ENCODE results near the gene CBR3. TPM values are rescaled to one million over a fixed set of nuclear protein-coding genes. Genes with fewer than 3 reads are reported as not detected.
A peak's percentile ranks its signal among the peaks of the same experiment; 100 is the strongest.
"Not testable (repeated sequence)": the region's sequence is repeated elsewhere in the genome, so short reads cannot be mapped to it uniquely, and the experiment has no call there.

Gene CBR3
- total RNA-seq, result 1 to 10 TPM; 9.5 to 9.7 TPM

DNA sequence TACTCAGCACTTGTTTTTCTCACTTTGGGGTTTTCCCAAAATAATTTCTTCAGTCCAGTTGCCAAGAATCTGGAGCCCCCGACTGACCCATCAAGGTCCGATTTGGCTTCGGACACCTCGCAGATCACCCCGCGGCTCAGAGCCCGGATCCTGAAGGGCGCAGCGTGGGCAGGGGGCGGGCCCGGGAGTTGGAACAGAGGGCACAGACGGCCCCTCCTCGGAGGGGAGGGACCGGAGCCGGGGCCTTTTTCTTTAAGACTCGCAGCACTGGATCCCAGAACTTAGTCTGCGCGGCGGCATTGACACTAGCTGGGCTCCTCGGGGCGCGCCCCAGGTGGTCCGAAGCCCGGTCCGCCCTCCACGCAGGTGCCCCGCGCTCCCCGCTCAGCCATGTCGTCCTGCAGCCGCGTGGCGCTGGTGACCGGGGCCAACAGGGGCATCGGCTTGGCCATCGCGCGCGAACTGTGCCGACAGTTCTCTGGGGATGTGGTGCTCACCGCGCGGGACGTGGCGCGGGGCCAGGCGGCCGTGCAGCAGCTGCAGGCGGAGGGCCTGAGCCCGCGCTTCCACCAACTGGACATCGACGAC, at the start of gene CBR3:
Gene CBR3, plus strand, starts transcription at position 277 of the 588 bp plus-strand sequence. Its CDS starts 114 bp downstream, at position 391.
- H3K27ac Mint-ChIP-seq, result peak within 1 kb of the TSS; percentile 83
- H3K4me1 Mint-ChIP-seq, result peaks cover 17% of the 10 kb centered on the region
- H3K4me3 Mint-ChIP-seq, result peak within 1 kb of the TSS; percentile 87
- H3K36me3 Mint-ChIP-seq, result peaks cover 2% of the 10 kb centered on the region
- H3K9me3 Mint-ChIP-seq, result no peaks in the 10 kb centered on the region
- H3K27me3 Mint-ChIP-seq, result peaks cover 12% of the 10 kb centered on the region
- peak; percentile 64 for DNase-seq

GRCh38 chr21:36087362-36088138, 47.3 kb upstream of the CBR3 start:
- H3K27me3 Mint-ChIP-seq, result no peaks in the 10 kb centered on the region
- no peaks in the 10 kb centered on the region for H3K9me3 Mint-ChIP-seq
- no peak for DNase-seq
- H3K36me3 Mint-ChIP-seq, result no peaks in the 10 kb centered on the region
- H3K27ac Mint-ChIP-seq, result no peak overlapping the region
- H3K4me3 Mint-ChIP-seq, result no peak overlapping the region
- peaks cover 1% of the 10 kb centered on the region for H3K4me1 Mint-ChIP-seq

DNA sequence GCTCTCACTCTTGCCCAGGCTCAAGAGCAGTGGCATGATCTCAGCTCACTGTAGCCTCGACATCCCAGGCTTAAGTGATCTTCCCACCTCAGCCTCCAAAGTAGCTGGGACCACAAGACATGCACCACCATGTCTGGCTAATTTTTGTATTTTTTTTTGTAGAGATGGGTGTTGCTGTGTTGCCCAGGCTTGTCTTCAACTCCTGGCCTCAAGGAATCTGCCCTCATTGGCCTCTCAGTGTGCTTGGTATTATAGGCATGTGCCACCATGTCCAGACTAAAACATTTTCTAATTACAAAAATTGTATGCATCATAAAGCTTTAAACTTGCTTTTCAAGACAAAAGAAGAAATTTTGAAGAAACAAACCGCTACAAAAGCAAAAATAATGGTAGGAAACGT, 44.9 kb upstream of the CBR3 start:
- Mint-ChIP-seq H3K36me3 (peaks cover 7% of the 10 kb centered on the region), H3K27ac (no peak overlapping the region), H3K9me3 (peaks cover 7% of the 10 kb centered on the region), H3K27me3 (peaks cover 4% of the 10 kb centered on the region), H3K4me3 (no peak overlapping the region), H3K4me1 (peaks cover 1% of the 10 kb centered on the region)
- no peak for DNase-seq

- Mint-ChIP-seq H3K36me3 (peaks cover 7% of the 10 kb centered on the region), H3K9me3 (peaks cover 8% of the 10 kb centered on the region), H3K27me3 (peaks cover 4% of the 10 kb centered on the region), H3K4me3 (no peak overlapping the region), H3K4me1 (no peaks in the 10 kb centered on the region), H3K27ac (no peak overlapping the region)
- no peak for DNase-seq
These were observed 42.2 kb upstream of the CBR3 start for GRCh38 chr21:36092681-36093080.

- Mint-ChIP-seq H3K9me3 (peaks cover 8% of the 10 kb centered on the region), H3K4me3 (no peak overlapping the region), H3K36me3 (peaks cover 7% of the 10 kb centered on the region), H3K4me1 (no peaks in the 10 kb centered on the region), H3K27me3 (peaks cover 4% of the 10 kb centered on the region), H3K27ac (no peak overlapping the region)
- DNase-seq, result no peak
These were observed 41.4 kb upstream of the CBR3 start for GRCh38 chr21:36093512-36093911.

DNA sequence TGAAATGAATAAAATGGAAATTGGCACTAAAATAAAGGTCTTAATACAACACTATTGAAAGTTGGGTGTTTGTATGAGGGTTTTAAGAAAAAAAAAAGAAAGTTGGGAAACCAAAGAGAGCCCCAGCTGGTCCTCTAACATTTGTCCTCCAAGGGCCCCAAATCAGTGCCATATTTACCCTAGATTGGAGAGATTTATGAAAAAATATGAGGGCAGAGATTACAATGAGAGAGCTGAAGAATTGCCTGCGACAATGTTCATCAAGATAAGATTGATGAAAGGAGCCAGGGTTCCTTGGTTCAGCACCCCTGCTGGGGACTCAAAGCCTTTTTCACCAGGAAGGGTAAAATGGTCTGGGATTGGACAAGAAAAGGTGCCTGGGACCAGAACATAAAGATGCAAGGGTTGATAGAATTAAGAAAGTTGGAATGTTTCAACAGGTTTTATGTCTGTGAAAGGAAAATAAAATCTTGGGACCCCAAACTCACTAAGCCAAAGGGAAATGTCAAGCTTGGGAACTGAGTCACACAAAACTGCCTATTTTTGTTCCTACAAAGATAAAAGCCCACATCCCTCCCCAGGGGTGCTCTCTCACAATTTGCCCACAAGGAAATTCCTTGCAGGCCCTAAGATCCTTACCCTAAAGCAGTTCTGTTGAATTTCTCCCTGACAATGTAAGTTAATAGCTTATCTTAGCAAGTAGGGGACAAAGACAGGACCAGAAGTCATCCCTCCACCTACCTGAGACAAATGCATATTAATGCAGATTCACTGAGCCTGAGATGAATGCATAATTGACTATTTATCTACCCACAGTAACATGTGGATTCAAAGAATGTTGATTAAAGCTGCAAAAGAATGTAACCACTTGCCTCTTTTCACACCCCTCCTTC, 38.2 kb upstream of the CBR3 start:
- Mint-ChIP-seq H3K4me3 (no peak overlapping the region), H3K27me3 (peaks cover 4% of the 10 kb centered on the region), H3K9me3 (peaks cover 8% of the 10 kb centered on the region), H3K27ac (no peak overlapping the region), H3K4me1 (no peaks in the 10 kb centered on the region), H3K36me3 (peaks cover 7% of the 10 kb centered on the region)
- DNase-seq, result no peak

- H3K9me3 Mint-ChIP-seq, result peaks cover 8% of the 10 kb centered on the region
- H3K27me3 Mint-ChIP-seq, result peaks cover 4% of the 10 kb centered on the region
- H3K36me3 Mint-ChIP-seq, result peaks cover 7% of the 10 kb centered on the region
- no peak overlapping the region for H3K27ac Mint-ChIP-seq
- DNase-seq, result no peak
- H3K4me3 Mint-ChIP-seq, result no peak overlapping the region
- no peaks in the 10 kb centered on the region for H3K4me1 Mint-ChIP-seq
These were observed 37.3 kb upstream of the CBR3 start for GRCh38 chr21:36097427-36098181.

GRCh38 chr21:36098182-36098532, 36.7 kb upstream of the CBR3 start:
- H3K4me3 Mint-ChIP-seq, result no peak overlapping the region
- no peaks in the 10 kb centered on the region for H3K4me1 Mint-ChIP-seq
- DNase-seq, result no peak
- peaks cover 8% of the 10 kb centered on the region for H3K9me3 Mint-ChIP-seq
- H3K27ac Mint-ChIP-seq, result no peak overlapping the region
- peaks cover 7% of the 10 kb centered on the region for H3K36me3 Mint-ChIP-seq
- H3K27me3 Mint-ChIP-seq, result peaks cover 4% of the 10 kb centered on the region

DNA sequence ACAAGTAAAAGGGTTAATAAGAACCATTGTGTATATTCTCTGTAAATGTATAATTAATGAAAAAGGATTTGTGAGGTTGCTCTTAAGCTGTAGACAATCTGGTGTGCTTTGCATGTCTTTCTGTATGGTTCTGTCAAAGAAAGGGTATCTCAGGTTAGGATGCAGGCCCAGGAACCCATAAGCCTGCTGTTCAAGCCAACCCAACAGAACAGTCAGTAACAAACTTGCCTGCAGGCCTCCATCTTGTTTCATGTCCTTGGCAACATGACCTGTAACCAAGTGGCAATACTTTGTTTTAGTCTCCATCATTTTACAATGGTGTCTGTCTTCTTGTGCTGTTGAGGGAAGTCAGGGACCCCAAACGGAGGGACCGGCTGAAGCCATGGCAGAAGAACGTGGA, 35.9 kb upstream of the CBR3 start:
- no peak overlapping the region for H3K4me3 Mint-ChIP-seq
- H3K27ac Mint-ChIP-seq, result no peak overlapping the region
- peaks cover under 1% of the 10 kb centered on the region for H3K27me3 Mint-ChIP-seq
- H3K36me3 Mint-ChIP-seq, result no peaks in the 10 kb centered on the region
- H3K9me3 Mint-ChIP-seq, result peaks cover 1% of the 10 kb centered on the region
- H3K4me1 Mint-ChIP-seq, result no peaks in the 10 kb centered on the region
- DNase-seq, result no peak

DNA sequence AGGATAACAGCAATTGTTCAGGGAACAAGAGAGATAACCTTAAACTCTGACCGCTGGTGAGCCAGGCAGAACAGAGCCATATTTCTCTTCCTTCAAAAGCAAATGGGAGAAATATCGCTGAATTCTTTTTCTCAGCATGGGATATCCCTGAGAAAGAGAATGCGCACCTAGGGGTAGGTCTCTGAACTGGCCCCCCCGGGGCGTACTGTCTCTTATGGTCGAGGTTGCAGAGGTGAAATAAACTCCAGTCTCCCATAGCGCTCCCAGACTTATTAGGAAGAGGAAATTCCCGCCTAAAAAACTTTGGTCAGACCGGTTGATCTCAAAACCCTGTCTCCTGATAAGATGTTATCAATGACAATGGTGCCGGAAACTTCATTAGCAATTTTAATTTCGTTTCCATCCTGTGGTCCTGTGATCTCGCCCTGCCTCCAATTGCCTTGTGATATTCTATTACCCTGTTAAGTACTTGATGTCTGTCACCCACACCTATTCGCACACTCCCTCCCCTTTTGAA, 35.1 kb upstream of the CBR3 start:
- not testable (repeated sequence) for H3K36me3 Mint-ChIP-seq, H3K9me3 Mint-ChIP-seq, DNase-seq, H3K4me3 Mint-ChIP-seq, H3K27me3 Mint-ChIP-seq, H3K27ac Mint-ChIP-seq, H3K4me1 Mint-ChIP-seq

DNA sequence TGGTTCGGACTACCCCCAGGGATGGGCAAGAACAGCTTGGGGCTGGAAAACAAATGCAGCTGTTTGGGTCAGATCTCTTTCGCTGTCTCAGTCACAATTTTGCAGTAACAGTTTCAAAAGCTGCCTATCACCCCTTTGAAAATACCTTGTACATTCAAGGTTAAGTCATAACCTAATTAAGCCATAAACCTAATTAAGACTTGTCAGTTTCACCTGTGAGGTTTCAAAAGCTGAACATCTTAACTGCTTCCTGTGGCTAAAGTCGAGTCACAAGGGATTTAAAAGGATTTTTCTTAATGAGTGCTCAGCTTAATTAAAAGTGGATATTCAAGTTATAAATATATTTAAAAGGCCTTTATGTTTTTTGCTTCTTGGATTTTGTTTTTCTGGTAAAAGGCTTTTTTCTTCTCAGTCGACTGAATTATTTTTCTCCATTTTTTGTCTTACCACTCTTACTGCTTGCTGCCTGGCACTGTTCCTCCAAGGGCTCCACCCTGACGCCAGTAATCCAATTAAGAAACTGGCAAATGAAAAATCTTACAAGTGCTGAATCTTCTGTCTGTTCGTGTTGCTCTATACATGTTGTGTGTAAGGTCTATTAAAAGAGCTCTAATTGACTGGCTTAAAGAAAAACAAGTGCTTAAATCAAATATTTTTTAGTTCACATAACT, 33.8 kb upstream of the CBR3 start:
- no peaks in the 10 kb centered on the region for H3K36me3 Mint-ChIP-seq
- H3K4me1 Mint-ChIP-seq, result peaks cover 10% of the 10 kb centered on the region
- no peak for DNase-seq
- peaks cover 20% of the 10 kb centered on the region for H3K27me3 Mint-ChIP-seq
- H3K9me3 Mint-ChIP-seq, result no peaks in the 10 kb centered on the region
- H3K4me3 Mint-ChIP-seq, result no peak overlapping the region
- no peak overlapping the region for H3K27ac Mint-ChIP-seq

DNA sequence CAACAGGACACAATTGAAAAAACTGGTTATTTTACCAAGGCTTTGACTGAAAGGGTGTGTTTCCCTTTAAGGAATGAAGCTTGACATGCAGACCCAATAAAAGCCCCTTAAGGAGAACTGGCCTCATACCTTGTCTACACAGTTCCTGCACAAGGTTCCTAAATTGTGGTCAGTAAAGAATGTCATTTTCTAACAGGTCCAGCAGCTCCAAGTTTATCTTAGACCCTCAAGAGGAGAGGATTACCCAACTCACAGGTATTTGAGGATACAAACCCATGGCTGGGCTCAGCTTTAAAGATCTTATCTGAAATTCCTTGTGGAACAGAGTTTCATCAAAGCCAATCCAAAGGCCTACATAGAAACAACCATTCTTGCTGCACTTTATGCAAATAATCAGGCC, 31.4 kb upstream of the CBR3 start:
- Mint-ChIP-seq H3K4me3 (no peak overlapping the region), H3K4me1 (peaks cover 10% of the 10 kb centered on the region), H3K9me3 (no peaks in the 10 kb centered on the region), H3K27ac (no peak overlapping the region), H3K27me3 (peaks cover 35% of the 10 kb centered on the region), H3K36me3 (no peaks in the 10 kb centered on the region)
- DNase-seq, result no peak

- Mint-ChIP-seq H3K4me1 (peaks cover 10% of the 10 kb centered on the region), H3K27me3 (peaks cover 35% of the 10 kb centered on the region), H3K27ac (peak overlapping the region; percentile 61), H3K9me3 (no peaks in the 10 kb centered on the region), H3K4me3 (peak overlapping the region; percentile 56), H3K36me3 (no peaks in the 10 kb centered on the region)
- peak; percentile 67 for DNase-seq
These were observed 30.3 kb upstream of the CBR3 start for GRCh38 chr21:36104317-36105300.
